ENCODE measurements around the gene HGFAC.

Gene HGFAC

GRCh38 chr4:3465698-3466671 lies 24.2 kb downstream of the HGFAC start:
- TF ChIP-seq CTCF (IDR thresholded peaks at IDR 0.05; ENCODE audit: low read depth, low read length), result no peak
- DNase-seq (ENCODE audit: extremely low read depth, low read depth), result no peak

- no peak for DNase-seq (ENCODE audit: extremely low read depth, low read depth)
- TF ChIP-seq CTCF (IDR thresholded peaks at IDR 0.05; ENCODE audit: low read depth, low read length), result no peak
These were observed 25.2 kb downstream of the HGFAC start for GRCh38 chr4:3466691-3467600.

GRCh38 chr4:3467601-3468031 lies 25.8 kb downstream of the HGFAC start:
- no peak for DNase-seq (ENCODE audit: extremely low read depth, low read depth)
- no peak for TF ChIP-seq CTCF (IDR thresholded peaks at IDR 0.05; ENCODE audit: low read depth, low read length)

- TF ChIP-seq CTCF (IDR thresholded peaks at IDR 0.05; ENCODE audit: low read depth, low read length), result no peak
- DNase-seq (ENCODE audit: extremely low read depth, low read depth), result no peak
These were observed 26.4 kb downstream of the HGFAC start for GRCh38 chr4:3468154-3468553.

- no peak for TF ChIP-seq CTCF (IDR thresholded peaks at IDR 0.05; ENCODE audit: low read depth, low read length)
- DNase-seq (ENCODE audit: extremely low read depth, low read depth), result no peak
These were observed 27.0 kb downstream of the HGFAC start for GRCh38 chr4:3468804-3469203.

- no peak for TF ChIP-seq CTCF (IDR thresholded peaks at IDR 0.05; ENCODE audit: low read depth, low read length)
- no peak for DNase-seq (ENCODE audit: extremely low read depth, low read depth)
These were observed 27.8 kb downstream of the HGFAC start for GRCh38 chr4:3469386-3470243.

Data from AG09319 (cell line).